AG04450 (cell line): ENCODE measurements around the gene MAP2K3. TPM values are rescaled to one million over a fixed set of nuclear protein-coding genes. Genes with fewer than 3 reads are reported as not detected.
"Not testable (repeated sequence)": the region's sequence is repeated elsewhere in the genome, so short reads cannot be mapped to it uniquely, and the experiment has no call there.

Source experiments
- CTCF ChIA-PET: fragments of 300-600, 350-600 bp; formaldehyde crosslinking; extraction: SDS; loops from one replicate; lab custom pipeline; 2022; ENCODE audit warnings: antibody characterized with exemption, inconsistent platforms; lab: Charles Lee
- POLR2A ChIA-PET: fragments of 350-600 bp; formaldehyde crosslinking; extraction: SDS; loops from one replicate; lab custom pipeline; 2021; ENCODE audit warnings: antibody characterized with exemption, inconsistent platforms; lab: Yijun Ruan, JAX
- DNase-seq: peaks from one replicate; pipeline ENCODE4 v3.0.0-alpha.2; 2011; ENCODE audit warnings: low read depth, low spot score
- H3K27ac ChIP-seq: one replicate; pipeline ENCODE4 v1.5.1; 2012; ENCODE audit warnings: low read depth, low read length, control low read depth
- H3K27me3 ChIP-seq: one replicate; pipeline ENCODE4 v1.6.0; 2012; ENCODE audit warnings: low read length; ENCODE audit not compliant: control insufficient read depth, insufficient read depth
- H3K4me3 ChIP-seq: 2 replicates; pipeline ENCODE4 v1.5.1; 2011; ENCODE audit warnings: mild to moderate bottlenecking, low read depth, low read length, control low read depth
- H3K9me3 ChIP-seq: 2 replicates; pipeline ENCODE4 v1.5.1; 2012; ENCODE audit warnings: low read length; ENCODE audit not compliant: control insufficient read depth, insufficient read depth
- CTCF ChIP-seq: IDR thresholded peaks from 2 replicates; pipeline ENCODE4 v1.5.1; 2011; ENCODE audit warnings: low read depth, low read length, control low read depth, inconsistent platforms
- polyA plus RNA-seq: library from polyadenylated mRNA; depleted of rRNA; stranded (reverse); fragments of >200 nt; gene quantifications from 2 replicates; pipeline ENCODE4 v1.2.3, GENCODE V29; 2011

The MAP2K3 gene
- polyA plus RNA-seq, 1 experiment: 13.7 TPM

GRCh38 chr17:21317821-21318220 lies 33.3 kb downstream of the MAP2K3 start:
- DNase-seq, H3K27ac ChIP-seq, H3K4me3 ChIP-seq, H3K9me3 ChIP-seq, POLR2A ChIA-PET, H3K27me3 ChIP-seq: not testable (repeated sequence)
- CTCF ChIA-PET: interaction anchor here (0.6 kb wide), 1 partner anchor 206 kb away, joined by 3 read pairs; no protein-coding TSS in a partner anchor

GRCh38 chr17:21318439-21318838 lies 33.9 kb downstream of the MAP2K3 start:
- CTCF ChIA-PET: no interaction called here
- H3K9me3 ChIP-seq: peaks cover 6% of the 10 kb centered on the region; the same call in 1 of the 2 replicates
- no peak overlapping the region for H3K4me3 ChIP-seq
- no peak for TF ChIP-seq CTCF
- H3K27ac ChIP-seq: peak overlapping the region; percentile 11
- POLR2A ChIA-PET: no interaction called here
- no peaks in the 10 kb centered on the region for H3K27me3 ChIP-seq
- no peak for DNase-seq

GRCh38 chr17:21318856-21319255 lies 34.3 kb downstream of the MAP2K3 start:
- H3K9me3 ChIP-seq, H3K27me3 ChIP-seq, H3K27ac ChIP-seq, DNase-seq, CTCF ChIA-PET, POLR2A ChIA-PET, H3K4me3 ChIP-seq: not testable (repeated sequence)

- CTCF ChIA-PET, DNase-seq, H3K27me3 ChIP-seq, POLR2A ChIA-PET, H3K4me3 ChIP-seq, H3K9me3 ChIP-seq, H3K27ac ChIP-seq: not testable (repeated sequence)
These were observed 34.7 kb downstream of the MAP2K3 start for GRCh38 chr17:21319256-21319655.

GRCh38 chr17:21319686-21320375 lies 35.3 kb downstream of the MAP2K3 start:
- H3K9me3 ChIP-seq, H3K27me3 ChIP-seq, H3K4me3 ChIP-seq, H3K27ac ChIP-seq, CTCF ChIA-PET, POLR2A ChIA-PET, DNase-seq: not testable (repeated sequence)

GRCh38 chr17:21320430-21320829 lies 35.9 kb downstream of the MAP2K3 start:
- H3K27me3 ChIP-seq, POLR2A ChIA-PET, CTCF ChIA-PET: not testable (repeated sequence)

GRCh38 chr17:21321061-21321460 lies 36.5 kb downstream of the MAP2K3 start:
- H3K9me3 ChIP-seq, DNase-seq, H3K27me3 ChIP-seq, CTCF ChIA-PET, H3K4me3 ChIP-seq, H3K27ac ChIP-seq, POLR2A ChIA-PET: not testable (repeated sequence)

More at GRCh38 chr17:21320430-21320829, 35.9 kb downstream of the MAP2K3 start:
- not testable (repeated sequence) for H3K4me3 ChIP-seq, H3K9me3 ChIP-seq, DNase-seq, H3K27ac ChIP-seq

GRCh38 chr17:21321744-21322191 lies 37.3 kb downstream of the MAP2K3 start:
- POLR2A ChIA-PET, H3K9me3 ChIP-seq, H3K27me3 ChIP-seq, CTCF ChIA-PET, DNase-seq, H3K4me3 ChIP-seq, H3K27ac ChIP-seq: not testable (repeated sequence)

- H3K27ac ChIP-seq, DNase-seq, CTCF ChIA-PET, H3K27me3 ChIP-seq, H3K9me3 ChIP-seq, POLR2A ChIA-PET: not testable (repeated sequence)
- peak overlapping the region; percentile 62 for H3K4me3 ChIP-seq
These were observed 39.0 kb downstream of the MAP2K3 start for GRCh38 chr17:21323257-21324111.

GRCh38 chr17:21324741-21325140 lies 40.2 kb downstream of the MAP2K3 start:
- H3K27ac ChIP-seq, CTCF ChIA-PET, H3K4me3 ChIP-seq, H3K27me3 ChIP-seq, DNase-seq, H3K9me3 ChIP-seq: not testable (repeated sequence)
- POLR2A ChIA-PET: interaction anchor here (0.7 kb wide), 1 partner anchor 24 kb away, joined by 4 read pairs; no protein-coding TSS in a partner anchor

GRCh38 chr17:21327921-21328320 lies 43.4 kb downstream of the MAP2K3 start:
- H3K27me3 ChIP-seq, CTCF ChIA-PET, H3K4me3 ChIP-seq, H3K27ac ChIP-seq, POLR2A ChIA-PET, H3K9me3 ChIP-seq, DNase-seq: not testable (repeated sequence)
